DND-41 (cell line): ENCODE measurements around the gene EFCAB11.

Experiments
- CTCF ChIP-seq: IDR thresholded peaks from 2 replicates; pipeline ENCODE4 v1.5.1; 2012; ENCODE audit warnings: borderline replicate concordance, low read length, moderate library complexity, mild to moderate bottlenecking; ENCODE audit not compliant: poor library complexity, severe bottlenecking; ENCODE audit errors: extremely low read depth
- EZH2 ChIP-seq: IDR thresholded peaks from 3 replicates; pipeline ENCODE4 v1.6.1; 2012; ENCODE audit warnings: borderline replicate concordance, low read depth, mild to moderate bottlenecking, moderate library complexity, low read length, inconsistent platforms; ENCODE audit not compliant: severe bottlenecking

GRCh38 chr14:89892953-89893352 is 61.6 kb downstream of the EFCAB11 start:
- no peak for TF ChIP-seq CTCF
- TF ChIP-seq EZH2 = no peak
